B cell (primary cell): Measurements from ENCODE around the gene TBC1D22A. TPM values are rescaled to one million over a fixed set of nuclear protein-coding genes. Genes with fewer than 3 reads are reported as not detected.

Source experiments
- ATAC-seq: fragments of 200-7000 bp; cut with Tn5 transposase; one replicate; pipeline ENCODE4 v1.10.0; 2021; ENCODE audit warnings: low read depth, mild to moderate bottlenecking, moderate number of reproducible peaks, moderate library complexity
- CTCF ChIA-PET: fragments of 350-600 bp; sonication (Branson Sonifier 250); formaldehyde crosslinking; loops from one replicate; lab custom pipeline; 2021; ENCODE audit warnings: antibody characterized with exemption, inconsistent platforms; lab: Charles Lee
- POLR2A ChIA-PET: fragments of 350-600 bp; sonication (Branson Sonifier 250); formaldehyde crosslinking; loops from one replicate; lab custom pipeline; 2021; ENCODE audit warnings: antibody characterized with exemption; lab: Charles Lee
- DNase-seq: peaks from one replicate; pipeline ENCODE4 v3.0.0; 2013
- H2AFZ ChIP-seq: 2 replicates; pipeline ENCODE4 v1.6.1; 2012; ENCODE audit warnings: mild to moderate bottlenecking, low read depth, low read length; ENCODE audit not compliant: insufficient read depth, poor library complexity, severe bottlenecking
- H3K27ac ChIP-seq, 2 donors: 1 replicate in 1 of 2; 2 replicates in 1 of 2; pipeline ENCODE4 v1.5.1; 2012 to 2013; ENCODE audit warnings: low read length in 2 of 2, mild to moderate bottlenecking in 2 of 2, moderate library complexity in 1 of 2
- H3K27me3 ChIP-seq, 4 experiments: fragments of 200-600 bp in 1 of 4; sonication (generic) in 1 of 4; replicated peaks in 1 of 4; 1 replicate in 2 of 4; 2 replicates in 2 of 4; pipeline versions ENCODE4 v1.6.1 to v1.7.0; 2013 to 2016; ENCODE audit warnings: low read length in 3 of 4, mild to moderate bottlenecking in 2 of 4, mixed read lengths in 1 of 4, moderate library complexity in 1 of 4; ENCODE audit not compliant: insufficient read depth in 4 of 4, control insufficient read depth in 3 of 4; ENCODE audit errors: control extremely low read depth in 1 of 4
- H3K36me3 ChIP-seq, 2 experiments: replicated peaks in 1 of 2; 1 replicate in 1 of 2; 2 replicates in 1 of 2; pipeline versions ENCODE4 v1.6.1 to v1.7.1; 2013; ENCODE audit warnings: low read length in 1 of 2; ENCODE audit not compliant: insufficient read depth in 2 of 2, control insufficient read depth in 1 of 2; ENCODE audit errors: control extremely low read depth in 1 of 2, extremely low read depth in 1 of 2
- H3K4me1 ChIP-seq, 2 donors: fragments of 200-600 bp in 1 of 2; sonication (generic) in 1 of 2; 1 replicate in 1 of 2; 2 replicates in 1 of 2; pipeline versions ENCODE4 v1.5.1 to v1.6.1; 2013 to 2017; ENCODE audit warnings: low read length in 2 of 2; ENCODE audit not compliant: control insufficient read depth in 2 of 2, insufficient read depth in 2 of 2
- H3K4me2 ChIP-seq: replicated peaks from 2 replicates; pipeline ENCODE3; 2012; ENCODE audit warnings: mild to moderate bottlenecking, low read depth, low read length; ENCODE audit not compliant: poor library complexity, severe bottlenecking
- H3K4me3 ChIP-seq, 5 experiments: fragments of 200-600 bp in 1 of 5; sonication (generic) in 1 of 5; 1 replicate in 3 of 5; 2 replicates in 2 of 5; pipeline versions ENCODE4 v1.5.1 to v1.7.0; 2011 to 2016; ENCODE audit warnings: low read length in 4 of 5, mild to moderate bottlenecking in 4 of 5, low read depth in 2 of 5, control low read depth in 1 of 5, moderate library complexity in 1 of 5; ENCODE audit not compliant: insufficient read depth in 1 of 5; ENCODE audit errors: control extremely low read depth in 1 of 5, extremely low read depth in 1 of 5
- H3K79me2 ChIP-seq: fragments of 200-600 bp; sonication (generic); one replicate; pipeline ENCODE4 v1.6.0; 2016; ENCODE audit warnings: low read length; ENCODE audit not compliant: control insufficient read depth, insufficient read depth
- H3K9ac ChIP-seq: fragments of 200-600 bp; sonication (generic); 2 replicates; pipeline ENCODE4 v1.6.1; 2017; ENCODE audit warnings: mild to moderate bottlenecking, low read length, moderate library complexity
- H3K9me3 ChIP-seq, 3 donors: one replicate each; pipeline versions ENCODE4 v1.6.1 to v1.7.1; 2013; ENCODE audit warnings: low read length in 2 of 3; ENCODE audit not compliant: control insufficient read depth in 2 of 3, insufficient read depth in 1 of 3; ENCODE audit errors: control extremely low read depth in 1 of 3
- H4K20me1 ChIP-seq: 2 replicates; pipeline ENCODE4 v1.6.0; 2012; ENCODE audit warnings: mild to moderate bottlenecking, low read length; ENCODE audit not compliant: insufficient read depth, control insufficient read depth, poor library complexity, severe bottlenecking
- H3K27ac Mint-ChIP-seq: one replicate; pipeline ENCODE4 v1.8.0; 2021; ENCODE audit warnings: mixed read lengths
- H3K27me3 Mint-ChIP-seq: one replicate; pipeline ENCODE4 v1.8.0; 2021; ENCODE audit warnings: mixed read lengths
- H3K4me1 Mint-ChIP-seq: one replicate; pipeline ENCODE4 v1.8.0; 2021; ENCODE audit warnings: mixed read lengths
- H3K4me3 Mint-ChIP-seq: one replicate; pipeline ENCODE4 v1.8.0; 2021; ENCODE audit warnings: mixed read lengths
- H3K9me3 Mint-ChIP-seq: one replicate; pipeline ENCODE4 v1.8.0; 2022; ENCODE audit warnings: mixed read lengths; ENCODE audit not compliant: insufficient read depth
- CTCF ChIP-seq: fragments of 200-600 bp; IDR thresholded peaks from one replicate; pipeline ENCODE4 v1.8.0; 2022; ENCODE audit warnings: antibody characterized with exemption, mild to moderate bottlenecking
- EZH2 ChIP-seq: IDR thresholded peaks from 2 replicates; pipeline ENCODE4 v1.6.1; 2012; ENCODE audit warnings: borderline replicate concordance, low read depth, mild to moderate bottlenecking, moderate library complexity, low read length; ENCODE audit not compliant: insufficient read depth, poor library complexity, severe bottlenecking
- WGBS: methylation state at CpG from one replicate; pipeline ENCODE4 v1.1.5; 2013; ENCODE audit warnings: missing lambda C conversion rate; ENCODE audit not compliant: insufficient coverage; 5-methylcytosine and 5-hydroxymethylcytosine counted together
- intact Hi-C: fragments of 100-400 bp; cut with micrococcal nuclease; formaldehyde crosslinking; loops from one replicate; pipeline ENCODE4 v1.10.0; 2022
- polyA plus RNA-seq: library from polyadenylated mRNA; depleted of rRNA; stranded (reverse); fragments of >200 nt; gene quantifications from 2 replicates; pipeline ENCODE4 v1.2.3, GENCODE V29; 2012
- total RNA-seq, 2 donors: library from RNA; stranded (reverse); fragments of 120-200 nt in 1 of 2; gene quantifications; 1 replicate in 1 of 2; 2 replicates in 1 of 2; pipeline versions ENCODE4 v1.2.3 to v1.2.4, GENCODE V29; 2013 to 2022

The TBC1D22A gene
- total and polyA plus RNA-seq, 2 donors (not counting 1 experiment from before 2014, with no cell fraction given) = 73.8 to 128 TPM

GRCh38 chr22:47155131-47155885 is 392.9 kb downstream of the TBC1D22A start:
- no peak for DNase-seq
- H3K36me3 ChIP-seq = peaks cover 4 to 49% of the 10 kb centered on the region in 2 experiments
- Mint-ChIP-seq H3K9me3 (no peaks in the 10 kb centered on the region), H3K4me1 (no peaks in the 10 kb centered on the region), H3K4me3 (no peak overlapping the region), H3K27me3 (no peaks in the 10 kb centered on the region), H3K27ac (no peak overlapping the region)
- H3K4me3 ChIP-seq = no peak overlapping the region
- ChIA-PET CTCF (no interaction called here), POLR2A (no interaction called here)
- H3K27ac ChIP-seq = no peak overlapping the region
- intact Hi-C loops = no loop called here
- H3K79me2 ChIP-seq = peaks cover 10% of the 10 kb centered on the region
- H3K27me3 ChIP-seq = no peaks in the 10 kb centered on the region
- TF ChIP-seq CTCF = no peak
- 98% methylated on average over 29 of the region's 31 CpGs for WGBS
- H3K4me1 ChIP-seq = no peaks in the 10 kb centered on the region
- H4K20me1 ChIP-seq = peaks cover 90% of the 10 kb centered on the region
- ATAC-seq = no peak
- H2AFZ ChIP-seq = no peak overlapping the region
- peaks cover 0 to 19% (median 0%) of the 10 kb centered on the region in 3 donors for H3K9me3 ChIP-seq
- H3K9ac ChIP-seq = no peak overlapping the region
- no peak overlapping the region for H3K4me2 ChIP-seq

GRCh38 chr22:47155912-47156311 is 393.5 kb downstream of the TBC1D22A start:
- no peaks in the 10 kb centered on the region for H3K27me3 Mint-ChIP-seq
- H3K27me3 ChIP-seq = no peaks in the 10 kb centered on the region
- H3K9ac ChIP-seq = no peak overlapping the region
- no peak overlapping the region for H3K27ac Mint-ChIP-seq
- H2AFZ ChIP-seq = no peak overlapping the region
- H3K4me2 ChIP-seq = no peak overlapping the region
- H3K9me3 ChIP-seq = peaks cover 0 to 17% (median 0%) of the 10 kb centered on the region in 3 donors
- intact Hi-C loops = no loop called here
- H3K4me1 Mint-ChIP-seq = peaks cover 2% of the 10 kb centered on the region
- WGBS = 96% methylated on average over 8 of the region's 9 CpGs
- H3K4me1 ChIP-seq = no peaks in the 10 kb centered on the region
- H3K4me3 ChIP-seq = no peak overlapping the region
- TF ChIP-seq EZH2 = no peak
- TF ChIP-seq CTCF = no peak
- DNase-seq (no peak), ATAC-seq (no peak)
- H3K4me3 Mint-ChIP-seq = no peak overlapping the region
- ChIA-PET POLR2A (no interaction called here), CTCF (no interaction called here)
- H4K20me1 ChIP-seq = peaks cover 90% of the 10 kb centered on the region
- peaks cover 4 to 46% of the 10 kb centered on the region in 2 experiments for H3K36me3 ChIP-seq
- H3K27ac ChIP-seq = no peak overlapping the region
- H3K79me2 ChIP-seq = peaks cover 10% of the 10 kb centered on the region
- no peaks in the 10 kb centered on the region for H3K9me3 Mint-ChIP-seq
